Measurements from ENCODE around the gene NRM.
A peak's percentile ranks its signal among the peaks of the same experiment; 100 is the strongest.
"Not testable (repeated sequence)": the region's sequence is repeated elsewhere in the genome, so short reads cannot be mapped to it uniquely, and the experiment has no call there.

- TF ChIP-seq ZNF184 (tag by site-specific recombination; IDR thresholded peaks at IDR 0.05); ZNF629 (tag by site-specific recombination; IDR thresholded peaks at IDR 0.05); ZFP3 (tag by site-specific recombination; IDR thresholded peaks at IDR 0.05; ENCODE audit: low read depth): not testable (repeated sequence)
- 0 out of 2 replicates have a peak, but pooled peaks have one; percentile 3 for TF ChIP-seq CTCF (tag by site-specific recombination; IDR thresholded peaks at IDR 0.05)
Observed at GRCh38 chr6:30717845-30718720, 27.3 kb upstream of the NRM start.
